ENCODE data around the gene IL31.

The IL31 gene

GRCh38 chr12:122126713-122127597 is 47.1 kb downstream of the IL31 start:
- DNase-seq: no peak

- DNase-seq: no peak
Measured at GRCh38 chr12:122126342-122126635, 47.7 kb downstream of the IL31 start.

DNA sequence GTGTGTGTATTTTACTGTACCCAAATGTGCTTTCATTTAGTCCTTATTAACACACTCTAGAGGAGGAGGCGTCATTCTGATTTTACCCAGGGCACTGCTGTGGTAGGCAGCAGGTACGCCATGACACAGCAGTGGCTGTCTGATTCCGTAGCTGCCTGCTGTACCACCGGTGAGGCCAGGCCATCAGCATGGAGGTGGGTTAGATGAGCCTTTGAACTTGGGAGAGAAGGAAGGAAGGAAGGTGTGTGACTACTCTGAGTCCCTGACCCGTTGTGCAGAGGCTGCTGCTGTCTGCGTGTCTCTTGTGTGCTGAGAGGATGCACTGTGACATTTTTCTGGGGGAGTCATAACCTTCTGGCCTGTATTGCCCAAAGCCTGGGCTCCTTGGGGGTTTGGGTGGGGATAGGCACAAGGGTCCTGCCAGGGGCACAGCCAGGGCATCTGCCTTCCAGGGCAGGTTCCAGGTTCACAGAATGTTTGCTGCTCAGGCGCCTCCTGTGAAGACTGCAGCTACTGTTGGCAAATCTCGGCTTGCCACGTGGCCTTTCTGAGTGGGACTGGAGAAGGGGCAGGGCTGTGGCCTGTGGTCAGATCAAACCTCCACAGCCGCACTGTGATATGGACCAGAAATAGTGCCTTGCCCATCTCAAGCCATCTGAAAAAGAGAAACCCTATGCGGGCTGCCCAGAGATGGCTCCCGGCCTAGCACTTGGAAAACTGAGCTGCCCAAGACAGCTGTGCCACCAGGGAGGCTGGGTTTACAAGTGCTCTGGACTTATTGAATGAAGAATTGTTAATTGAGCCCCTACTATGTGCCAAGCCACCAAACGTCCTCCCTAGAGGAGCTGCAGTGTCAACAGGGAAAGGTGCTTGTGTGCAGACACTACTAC is 48.3 kb downstream of the IL31 start:
- no peak for DNase-seq

- no peak for DNase-seq
Measured at GRCh38 chr12:122124370-122124769, 49.7 kb downstream of the IL31 start.

DNA sequence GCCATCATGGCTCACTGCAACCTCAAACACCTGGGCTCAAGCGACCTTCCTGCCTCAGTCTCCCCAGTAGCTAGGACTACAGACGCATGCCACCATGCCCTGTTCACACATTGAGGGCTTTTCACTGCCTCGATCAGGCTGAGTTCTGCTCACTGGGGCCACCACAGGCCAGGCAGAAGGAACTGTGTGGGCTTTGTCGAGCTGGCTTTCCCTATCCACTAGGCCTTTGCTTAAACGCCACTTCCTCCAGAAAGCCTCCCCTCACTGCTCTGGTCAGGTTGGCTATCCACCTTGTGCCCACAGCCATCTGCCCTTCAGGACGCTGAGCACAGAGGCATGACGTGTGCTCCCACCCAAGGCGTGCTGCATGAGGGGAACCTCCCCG is 50.3 kb downstream of the IL31 start:
- no peak for DNase-seq

DNA sequence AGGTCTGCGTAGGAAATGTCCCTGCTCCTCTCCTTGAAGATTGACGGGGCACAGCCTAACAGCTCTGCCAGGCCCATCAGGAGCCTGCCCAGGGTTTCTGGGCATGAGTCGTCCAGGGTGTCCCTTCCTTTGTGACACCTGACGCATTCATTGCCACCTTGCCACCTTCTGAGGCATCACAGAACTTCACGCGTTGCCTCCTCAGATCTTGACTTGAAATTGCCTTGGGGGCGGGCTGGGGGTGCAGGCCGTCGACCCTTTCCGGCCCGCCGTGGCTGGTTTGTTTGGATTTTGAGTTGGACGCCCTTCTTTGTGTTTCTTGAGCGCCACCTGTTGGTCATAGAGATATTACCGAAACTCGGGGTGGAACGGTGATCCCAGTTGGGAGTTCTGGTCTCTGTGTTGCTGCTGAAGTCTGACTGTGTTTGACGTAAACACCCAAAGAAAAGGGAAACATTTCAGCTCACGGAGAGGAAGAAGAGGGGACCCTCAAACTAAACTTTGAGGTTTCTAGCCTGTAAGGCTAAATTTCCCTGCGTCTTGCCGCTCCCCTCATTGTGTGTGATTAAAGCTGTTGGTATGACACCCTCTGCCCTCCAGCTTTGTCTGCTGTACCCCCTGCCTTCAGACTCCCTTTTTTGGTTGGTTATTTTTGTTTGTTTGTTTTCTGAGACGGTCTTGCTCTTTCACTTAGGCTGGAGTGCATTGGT is 50.8 kb downstream of the IL31 start:
- DNase-seq: peak; percentile 66

Data from effector CD8-positive, alpha-beta T cell (primary cell).